DMS 273 (cell line): ENCODE measurements around the gene LONP1.
A peak's percentile ranks its signal among the peaks of the same experiment; 100 is the strongest.
"Not testable (repeated sequence)": the region's sequence is repeated elsewhere in the genome, so short reads cannot be mapped to it uniquely, and the experiment has no call there.

Source experiments
- DNase-seq: peaks from one replicate; lab custom pipeline; 2025; ENCODE audit not compliant: unreplicated experiment; lab: John Stamatoyannopoulos, UW

Gene LONP1

GRCh38 chr19:5694167-5694955, 25.6 kb downstream of the LONP1 start:
- no peak for DNase-seq

GRCh38 chr19:5693195-5694166, 26.5 kb downstream of the LONP1 start:
- peak; percentile 81 for DNase-seq

GRCh38 chr19:5692723-5693194, 27.2 kb downstream of the LONP1 start:
- DNase-seq, result peak; percentile 68

- DNase-seq, result peak; percentile 73
These were observed 27.9 kb downstream of the LONP1 start for GRCh38 chr19:5691822-5692722.

GRCh38 chr19:5690955-5691821, 28.8 kb downstream of the LONP1 start:
- DNase-seq, result peak; percentile 88

GRCh38 chr19:5690125-5690954, 29.6 kb downstream of the LONP1 start, which contains the start of gene RPL36:
Gene RPL36, plus strand, starts transcription at chr19:5690295. Its CDS starts 213 bp downstream, at chr19:5690508.
- peak; percentile 99 for DNase-seq

- DNase-seq, result not testable (repeated sequence)
These were observed 31.6 kb downstream of the LONP1 start for GRCh38 chr19:5688262-5688881.

GRCh38 chr19:5687360-5688198, 32.4 kb downstream of the LONP1 start:
- no peak for DNase-seq

- DNase-seq, result peak; percentile 97
These were observed 33.1 kb downstream of the LONP1 start for GRCh38 chr19:5686647-5687359.

- DNase-seq, result no peak
These were observed 33.7 kb downstream of the LONP1 start for GRCh38 chr19:5686326-5686646.

GRCh38 chr19:5684694-5685430, 35.1 kb downstream of the LONP1 start:
- no peak for DNase-seq

- DNase-seq, result no peak
These were observed 36.6 kb downstream of the LONP1 start for GRCh38 chr19:5683177-5683886.

- no peak for DNase-seq
These were observed 37.9 kb downstream of the LONP1 start for GRCh38 chr19:5682107-5682482.

- peak; percentile 64 for DNase-seq
These were observed 38.4 kb downstream of the LONP1 start for GRCh38 chr19:5681391-5682106.
